IMR-90 (cell line): Measurements from ENCODE around the gene CEP126. TPM values are rescaled to one million over a fixed set of nuclear protein-coding genes. Genes with fewer than 3 reads are reported as not detected.

Experiments
- ATAC-seq: fragments of 200-7000 bp; cut with Tn5 transposase; 2 replicates; pipeline ENCODE4 v1.9.1; 2020; ENCODE audit warnings: low read depth, mild to moderate bottlenecking, moderate library complexity
- BruUV-seq: library from RNA; stranded (reverse); fragments of 400-500 nt; replicated peaks from 2 replicates; lab custom pipeline; 2021; lab: Mats Ljungman, UMichigan
- CTCF ChIA-PET: fragments of 300-600 bp; formaldehyde crosslinking; extraction: SDS; loops from one replicate; lab custom pipeline; 2021; ENCODE audit warnings: antibody characterized with exemption; lab: Yijun Ruan, JAX
- POLR2A ChIA-PET: fragments of 300-600 bp; sonication (Branson Sonifier 250); formaldehyde crosslinking; loops from one replicate; lab custom pipeline; 2022; ENCODE audit warnings: antibody characterized with exemption; ENCODE audit not compliant: unreplicated experiment; lab: Charles Lee
- DNase-seq: peaks from one replicate; pipeline ENCODE4 v3.0.0; 2013
- H2AFZ ChIP-seq: replicated peaks from 2 replicates; pipeline ENCODE3; 2013; ENCODE audit warnings: low read length, mild to moderate bottlenecking; ENCODE audit not compliant: poor library complexity
- H2AK5ac ChIP-seq: 2 replicates; pipeline ENCODE4 v1.6.1; 2013; ENCODE audit warnings: low read depth, low read length, inconsistent platforms
- H2AK9ac ChIP-seq: replicated peaks from 2 replicates; pipeline ENCODE3; 2013; ENCODE audit warnings: mild to moderate bottlenecking, low read depth, low read length, moderate library complexity; ENCODE audit not compliant: poor library complexity
- H2BK120ac ChIP-seq: 2 replicates; pipeline ENCODE4 v1.6.1; 2013; ENCODE audit warnings: low read depth, low read length, inconsistent platforms
- H2BK15ac ChIP-seq: 3 replicates; pipeline ENCODE4 v1.6.1; 2013; ENCODE audit warnings: low read depth, low read length, inconsistent platforms
- H2BK20ac ChIP-seq: 2 replicates; pipeline ENCODE4 v1.6.1; 2013; ENCODE audit warnings: low read depth, mild to moderate bottlenecking, inconsistent platforms, low read length, moderate library complexity
- H2BK5ac ChIP-seq: 2 replicates; pipeline ENCODE4 v1.6.1; 2013; ENCODE audit warnings: mild to moderate bottlenecking, low read depth, low read length, inconsistent platforms; ENCODE audit not compliant: poor library complexity, severe bottlenecking
- H3K14ac ChIP-seq: replicated peaks from 2 replicates; pipeline ENCODE4 v1.6.1; 2013; ENCODE audit warnings: low read depth, low read length, inconsistent platforms
- H3K18ac ChIP-seq: 2 replicates; pipeline ENCODE4 v1.6.1; 2013; ENCODE audit warnings: low read depth, low read length, control low read depth
- H3K23ac ChIP-seq: 2 replicates; pipeline ENCODE4 v1.6.1; 2013; ENCODE audit warnings: low read depth, low read length, inconsistent platforms
- H3K27ac ChIP-seq: 2 replicates; pipeline ENCODE4 v1.5.1; 2013; ENCODE audit warnings: mild to moderate bottlenecking, control low read depth, low read length; ENCODE audit not compliant: insufficient read depth
- H3K27me3 ChIP-seq: 2 replicates; pipeline ENCODE4 v1.6.1; 2013; ENCODE audit warnings: low read length; ENCODE audit not compliant: control insufficient read depth, insufficient read depth
- H3K36me3 ChIP-seq: 2 replicates; pipeline ENCODE4 v1.6.1; 2013; ENCODE audit warnings: low read length, mixed read lengths; ENCODE audit not compliant: control insufficient read depth, insufficient read depth
- H3K4ac ChIP-seq: 2 replicates; pipeline ENCODE4 v1.6.1; 2013; ENCODE audit warnings: low read depth, low read length, inconsistent platforms
- H3K4me1 ChIP-seq: 2 replicates; pipeline ENCODE4 v1.6.1; 2013; ENCODE audit warnings: low read length, mixed read lengths; ENCODE audit not compliant: control insufficient read depth, insufficient read depth
- H3K4me2 ChIP-seq: 2 replicates; pipeline ENCODE4 v1.6.1; 2013; ENCODE audit warnings: low read depth, mild to moderate bottlenecking, control low read depth, low read length, moderate library complexity
- H3K4me3 ChIP-seq: 2 replicates; pipeline ENCODE4 v1.5.1; 2013; ENCODE audit warnings: low read depth, mild to moderate bottlenecking, control low read depth, low read length, moderate library complexity; ENCODE audit not compliant: insufficient read depth
- H3K56ac ChIP-seq: 2 replicates; pipeline ENCODE4 v1.6.1; 2013; ENCODE audit warnings: low read length, inconsistent platforms; ENCODE audit not compliant: insufficient read depth; ENCODE audit errors: extremely low read depth
- H3K79me1 ChIP-seq, 2 experiments: 2 replicates each; pipeline ENCODE4 v1.6.1; 2013; ENCODE audit warnings: low read length in 2 of 2, inconsistent platforms in 1 of 2, low read depth in 1 of 2
- H3K9ac ChIP-seq: 2 replicates; pipeline ENCODE4 v1.6.1; 2013; ENCODE audit warnings: low read depth, low read length, control low read depth
- H3K9me1 ChIP-seq: 2 replicates; pipeline ENCODE4 v1.6.1; 2013; ENCODE audit warnings: low read length, inconsistent platforms; ENCODE audit not compliant: insufficient read depth
- H3K9me3 ChIP-seq: 2 replicates; pipeline ENCODE4 v1.6.1; 2013; ENCODE audit warnings: low read length; ENCODE audit not compliant: control insufficient read depth, insufficient read depth
- H4K20me1 ChIP-seq: 2 replicates; pipeline ENCODE4 v1.6.1; 2013; ENCODE audit warnings: low read length, inconsistent platforms; ENCODE audit not compliant: insufficient read depth
- H4K5ac ChIP-seq: 2 replicates; pipeline ENCODE4 v1.6.1; 2013; ENCODE audit warnings: mild to moderate bottlenecking, low read depth, low read length, control low read depth
- H4K8ac ChIP-seq, 2 experiments: 2 replicates each; pipeline ENCODE4 v1.6.1; 2013; ENCODE audit warnings: low read depth in 2 of 2, low read length in 2 of 2, control low read depth in 1 of 2, inconsistent platforms in 1 of 2
- H4K91ac ChIP-seq: 2 replicates; pipeline ENCODE4 v1.6.1; 2013; ENCODE audit warnings: low read depth, low read length, inconsistent platforms; ENCODE audit not compliant: insufficient read depth
- BHLHE40 ChIP-seq: fragments of 150-350 bp; IDR thresholded peaks from 2 replicates; pipeline ENCODE4 v1.6.1; 2016; ENCODE audit warnings: mild to moderate bottlenecking, low read depth, low read length
- CEBPB ChIP-seq: IDR thresholded peaks from 2 replicates; pipeline ENCODE4 v1.6.1; 2012; ENCODE audit warnings: low read depth, low read length, improper control_type of control experiment
- CHD1 ChIP-seq: IDR thresholded peaks from 2 replicates; pipeline ENCODE4 v1.6.1; 2012; ENCODE audit warnings: low read depth, low read length, improper control_type of control experiment
- CTCF ChIP-seq: conservative IDR thresholded peaks from 2 replicates; pipeline ENCODE4 v1.5.1; 2012; ENCODE audit warnings: mild to moderate bottlenecking, low read depth, low read length, improper control_type of control experiment
- FOS ChIP-seq: fragments of 150-350 bp; IDR thresholded peaks from 2 replicates; pipeline ENCODE4 v1.6.1; 2016; ENCODE audit warnings: low read depth, low read length
- MAFK ChIP-seq: IDR thresholded peaks from 2 replicates; pipeline ENCODE4 v1.6.1; 2012; ENCODE audit warnings: low read depth, low read length, improper control_type of control experiment
- MAZ ChIP-seq: IDR thresholded peaks from 2 replicates; pipeline ENCODE4 v1.6.1; 2012; ENCODE audit warnings: low read depth, mild to moderate bottlenecking, low read length, improper control_type of control experiment, moderate library complexity, borderline replicate concordance
- MXI1 ChIP-seq: IDR thresholded peaks from 2 replicates; pipeline ENCODE4 v1.6.1; 2012; ENCODE audit warnings: low read depth, mild to moderate bottlenecking, low read length, moderate library complexity, borderline replicate concordance
- NFE2L2 ChIP-seq: fragments of 150-350 bp; IDR thresholded peaks from 2 replicates; pipeline ENCODE4 v1.6.1; 2016; ENCODE audit warnings: low read depth, mild to moderate bottlenecking, low read length
- POLR2A ChIP-seq: IDR thresholded peaks from 2 replicates; pipeline ENCODE4 v1.6.1; 2012; ENCODE audit warnings: mild to moderate bottlenecking, low read depth, low read length
- RAD21 ChIP-seq: IDR thresholded peaks from 2 replicates; pipeline ENCODE4 v1.6.1; 2012; ENCODE audit warnings: low read length, improper control_type of control experiment
- RCOR1 ChIP-seq: IDR thresholded peaks from 2 replicates; pipeline ENCODE4 v1.6.1; 2012; ENCODE audit warnings: mild to moderate bottlenecking, low read length, improper control_type of control experiment; ENCODE audit not compliant: insufficient replicate concordance
- RFX5 ChIP-seq: IDR thresholded peaks from 2 replicates; pipeline ENCODE4 v1.8.0; 2012; ENCODE audit warnings: low read depth, mild to moderate bottlenecking, low read length, moderate library complexity
- SMC3 ChIP-seq: fragments of 150-350 bp; IDR thresholded peaks from 2 replicates; pipeline ENCODE4 v1.6.1; 2016; ENCODE audit warnings: low read depth, mild to moderate bottlenecking, antibody characterized with exemption, low read length, moderate library complexity
- USF2 ChIP-seq: fragments of 150-350 bp; IDR thresholded peaks from 2 replicates; pipeline ENCODE4 v1.6.1; 2017; ENCODE audit warnings: mild to moderate bottlenecking, antibody characterized with exemption, low read length, low read depth
- WGBS, 2 experiments: methylation state at CpG; one replicate each; pipeline versions ENCODE4 v1.1.5 to v1.1.7; 2013; ENCODE audit warnings: missing lambda C conversion rate in 2 of 2; ENCODE audit not compliant: insufficient read length in 1 of 2; ENCODE audit errors: extremely low coverage in 2 of 2; 5-methylcytosine and 5-hydroxymethylcytosine counted together
- dilution Hi-C: fragments of 300-500 bp; cut with HindIII; formaldehyde crosslinking; loops from one replicate; pipeline ENCODE4 v1.14.3; 2018; ENCODE audit warnings: low sequenced_read_pairs; ENCODE audit not compliant: unreplicated experiment
- in situ Hi-C: fragments of 300-500 bp; cut with MboI; formaldehyde crosslinking; loops from 3 replicates; pipeline ENCODE4 v1.14.3; 2019; ENCODE audit warnings: low sequenced_read_pairs, inconsistent platforms, mixed read lengths
- intact Hi-C: fragments of 100-400 bp; cut with micrococcal nuclease; formaldehyde crosslinking; loops from 2 replicates; pipeline ENCODE4 v1.10.0; 2022
- polyA plus RNA-seq, 3 experiments: library from polyadenylated mRNA; depleted of rRNA; stranded (reverse); fragments of >200 nt; gene quantifications; 2 replicates each; pipeline ENCODE4 v1.2.3, GENCODE V29; 2012; ENCODE audit warnings: low replicate concordance in 1 of 3
- total RNA-seq: library from RNA; depleted of rRNA; stranded (reverse); fragments of >200 nt; gene quantifications from 2 replicates; pipeline ENCODE4 v1.2.3, GENCODE V29; 2012
- TF ChIP-seq, protein P1 (sequence below): fragments of 150-350 bp; IDR thresholded peaks from 2 replicates; pipeline ENCODE4 v1.6.1; 2016; ENCODE audit warnings: low read depth, mild to moderate bottlenecking, low read length, moderate library complexity, borderline replicate concordance

Gene CEP126
- total and polyA plus RNA-seq, 2 of the 4 experiments (the other 2 are of a cell fraction), result 0.72 to 1.4 TPM

DNA sequence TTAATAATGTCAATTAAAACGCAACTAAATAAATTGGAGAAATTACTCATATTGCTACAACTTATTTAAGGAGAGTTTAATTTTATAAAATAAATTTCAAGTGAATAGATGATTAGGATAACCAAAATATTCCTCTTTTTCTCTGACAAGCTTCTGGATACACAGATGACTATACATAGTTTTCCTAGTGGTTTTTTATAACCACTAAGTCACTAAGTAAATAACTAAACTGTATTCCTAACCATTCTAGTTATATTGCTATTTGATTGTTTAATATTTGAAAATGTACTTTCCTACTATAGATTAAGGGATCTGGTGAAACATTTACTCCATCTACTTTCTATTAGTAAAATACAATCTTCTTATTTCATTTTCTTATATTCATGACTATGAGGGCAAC is 6.2 kb downstream of the CEP126 start:
- Histone ChIP-seq H2AFZ (no peak overlapping the region), H2BK120ac (no peak overlapping the region), H3K27ac (no peak overlapping the region), H3K4me2 (no peak overlapping the region), H3K79me1 (0 out of 4 replicates have a peak, but pooled peaks cover 0 to 4% of the 10 kb centered on the region in 2 experiments), H4K5ac (no peak overlapping the region), H3K18ac (no peak overlapping the region), H2AK9ac (no peak overlapping the region), H3K4ac (no peak overlapping the region), H2BK15ac (no peak overlapping the region), H3K36me3 (no peaks in the 10 kb centered on the region), H3K9me1 (0 out of 2 replicates have a peak, but pooled peaks cover 2% of the 10 kb centered on the region), H3K14ac (no peak overlapping the region), H3K9ac (no peak overlapping the region), H3K9me3 (no peaks in the 10 kb centered on the region), H3K56ac (no peak overlapping the region), H3K4me1 (0 out of 2 replicates have a peak, but pooled peaks cover 3% of the 10 kb centered on the region), H4K91ac (no peak overlapping the region), H3K4me3 (no peak overlapping the region), H3K23ac (no peak overlapping the region), H4K8ac (no peak overlapping the region), H2AK5ac (no peak overlapping the region), H3K27me3 (no peaks in the 10 kb centered on the region), H2BK20ac (no peak overlapping the region), H4K20me1 (no peaks in the 10 kb centered on the region), H2BK5ac (no peak overlapping the region)
- DNase-seq (no peak), ATAC-seq (no peak)
- in situ Hi-C loops, result no loop called here
- dilution Hi-C loops, result no loop called here
- no CpG with 5 or more reads among the region's 1 CpG for WGBS, 2 experiments
- no TSS peak for BruUV-seq
- ChIA-PET CTCF (no interaction called here), POLR2A (no interaction called here)
- intact Hi-C loops, result no loop called here
- no peak for TF ChIP-seq RFX5
- TF ChIP-seq MXI1, result no peak
- TF ChIP-seq CHD1, result no peak
- no peak for TF ChIP-seq BHLHE40
- TF ChIP-seq RAD21, result no peak
- TF ChIP-seq NFE2L2, result no peak
- no peak for TF ChIP-seq MAZ
- no peak for TF ChIP-seq USF2
- no peak for TF ChIP-seq MAFK
- TF ChIP-seq CEBPB, result no peak
- TF ChIP-seq CTCF, result no peak
- TF ChIP-seq FOS, result no peak
- no peak for TF ChIP-seq SMC3
- no peak for TF ChIP-seq RCOR1
- TF ChIP-seq, protein P1, sequence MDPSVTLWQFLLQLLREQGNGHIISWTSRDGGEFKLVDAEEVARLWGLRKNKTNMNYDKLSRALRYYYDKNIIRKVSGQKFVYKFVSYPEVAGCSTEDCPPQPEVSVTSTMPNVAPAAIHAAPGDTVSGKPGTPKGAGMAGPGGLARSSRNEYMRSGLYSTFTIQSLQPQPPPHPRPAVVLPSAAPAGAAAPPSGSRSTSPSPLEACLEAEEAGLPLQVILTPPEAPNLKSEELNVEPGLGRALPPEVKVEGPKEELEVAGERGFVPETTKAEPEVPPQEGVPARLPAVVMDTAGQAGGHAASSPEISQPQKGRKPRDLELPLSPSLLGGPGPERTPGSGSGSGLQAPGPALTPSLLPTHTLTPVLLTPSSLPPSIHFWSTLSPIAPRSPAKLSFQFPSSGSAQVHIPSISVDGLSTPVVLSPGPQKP, result no peak
- no peak for TF ChIP-seq POLR2A
